ENCODE measurements around the gene HSPB9.

DNA sequence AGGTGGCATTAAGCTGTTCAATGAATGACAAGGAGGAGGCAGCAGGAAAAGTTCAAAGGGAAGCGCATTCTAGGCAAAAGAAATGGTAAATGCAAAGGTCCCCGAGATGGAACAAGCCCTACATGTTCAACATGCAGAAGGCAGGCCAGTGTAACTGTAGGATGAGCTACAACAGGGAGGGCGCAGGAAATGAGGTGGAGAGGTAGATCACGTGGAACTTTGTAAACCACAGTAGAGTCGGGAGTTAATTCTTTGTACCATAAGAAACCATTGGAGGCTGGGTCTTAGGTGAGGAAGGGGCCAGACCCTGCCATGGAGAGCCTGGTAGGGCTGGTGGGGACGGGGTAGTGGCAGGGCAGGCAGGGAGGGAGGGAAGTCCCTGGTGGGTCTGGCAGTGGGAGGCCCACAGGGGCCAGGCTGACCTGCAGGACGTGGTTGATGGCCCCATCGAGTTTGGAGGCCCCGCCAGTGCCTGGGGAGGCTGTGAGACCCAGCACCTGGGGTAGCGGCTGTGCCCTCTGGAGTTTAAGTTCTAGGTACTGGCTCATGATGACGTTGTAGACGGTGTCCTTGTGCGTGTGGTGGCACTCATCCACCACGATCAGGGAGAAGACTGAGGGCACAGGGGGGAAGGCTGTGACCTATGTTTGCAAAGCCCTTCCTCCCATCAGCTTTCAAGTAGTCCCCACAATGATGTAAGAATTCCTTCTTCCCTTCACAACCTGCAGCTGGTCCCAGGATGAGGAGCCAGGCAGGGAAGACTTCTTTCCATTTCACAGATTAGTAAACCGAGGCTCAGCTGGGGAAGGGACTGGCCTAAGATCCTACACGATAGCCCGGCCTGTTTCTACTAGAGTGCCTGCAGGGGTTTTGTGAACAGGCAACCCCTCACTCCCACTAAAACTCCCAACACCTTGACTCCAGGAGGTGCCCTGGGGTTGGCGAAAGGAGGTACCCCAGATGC, 12.0 kb upstream of the HSPB9 start:
- TF ChIP-seq POLR2A (IDR thresholded peaks at IDR 0.05) = no peak
- TF ChIP-seq, protein P1, sequence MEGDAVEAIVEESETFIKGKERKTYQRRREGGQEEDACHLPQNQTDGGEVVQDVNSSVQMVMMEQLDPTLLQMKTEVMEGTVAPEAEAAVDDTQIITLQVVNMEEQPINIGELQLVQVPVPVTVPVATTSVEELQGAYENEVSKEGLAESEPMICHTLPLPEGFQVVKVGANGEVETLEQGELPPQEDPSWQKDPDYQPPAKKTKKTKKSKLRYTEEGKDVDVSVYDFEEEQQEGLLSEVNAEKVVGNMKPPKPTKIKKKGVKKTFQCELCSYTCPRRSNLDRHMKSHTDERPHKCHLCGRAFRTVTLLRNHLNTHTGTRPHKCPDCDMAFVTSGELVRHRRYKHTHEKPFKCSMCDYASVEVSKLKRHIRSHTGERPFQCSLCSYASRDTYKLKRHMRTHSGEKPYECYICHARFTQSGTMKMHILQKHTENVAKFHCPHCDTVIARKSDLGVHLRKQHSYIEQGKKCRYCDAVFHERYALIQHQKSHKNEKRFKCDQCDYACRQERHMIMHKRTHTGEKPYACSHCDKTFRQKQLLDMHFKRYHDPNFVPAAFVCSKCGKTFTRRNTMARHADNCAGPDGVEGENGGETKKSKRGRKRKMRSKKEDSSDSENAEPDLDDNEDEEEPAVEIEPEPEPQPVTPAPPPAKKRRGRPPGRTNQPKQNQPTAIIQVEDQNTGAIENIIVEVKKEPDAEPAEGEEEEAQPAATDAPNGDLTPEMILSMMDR (IDR thresholded peaks at IDR 0.05) = no peak
